Tibial nerve (tissue), 4 donors: ENCODE results near the gene SUZ12. TPM values are rescaled to one million over a fixed set of nuclear protein-coding genes. Genes with fewer than 3 reads are reported as not detected.
"Not testable (repeated sequence)": the region's sequence is repeated elsewhere in the genome, so short reads cannot be mapped to it uniquely, and the experiment has no call there.

Experiments used
- DNase-seq, 2 donors: peaks; one replicate each; pipeline ENCODE4 v3.0.0-alpha.2; 2019; ENCODE audit warnings: low spot score in 2 of 2
- H3K27ac ChIP-seq, 4 donors: fragments of 200-600 bp; sonication (generic) in 3 of 4; one replicate each; pipeline ENCODE4 v1.5.1; 2017 to 2019; ENCODE audit warnings: mild to moderate bottlenecking in 1 of 4
- H3K27me3 ChIP-seq, 2 donors: fragments of 200-600 bp; sonication (generic) in 1 of 2; one replicate each; pipeline versions ENCODE4 v1.5.1 to v1.6.0; 2017 to 2019
- H3K36me3 ChIP-seq, 3 donors: fragments of 200-600 bp; sonication (generic); one replicate each; pipeline ENCODE4 v1.5.1; 2018 to 2019
- H3K4me1 ChIP-seq, 4 donors: fragments of 200-600 bp; sonication (generic) in 3 of 4; one replicate each; pipeline ENCODE4 v1.5.1; 2017 to 2019
- H3K4me3 ChIP-seq, 4 donors: fragments of 200-600 bp; sonication (generic) in 3 of 4; one replicate each; pipeline ENCODE4 v1.5.1; 2017 to 2019; ENCODE audit warnings: mild to moderate bottlenecking in 1 of 4, moderate library complexity in 1 of 4
- H3K9me3 ChIP-seq, 4 donors: fragments of 200-600 bp; sonication (generic) in 3 of 4; one replicate each; pipeline ENCODE4 v1.5.1; 2017 to 2019
- CTCF ChIP-seq, 5 experiments: fragments of 200-600 bp in 3 of 5; fragments of 450-650 bp in 2 of 5; sonication (generic) in 3 of 5; IDR thresholded peaks; one replicate each; pipeline ENCODE4 v1.5.1; 2016 to 2019; ENCODE audit warnings: antibody characterized with exemption in 5 of 5, mild to moderate bottlenecking in 3 of 5, moderate library complexity in 2 of 5
- EP300 ChIP-seq, 2 donors: sonication (generic); formaldehyde crosslinking; IDR thresholded peaks; one replicate each; pipeline ENCODE4 v1.6.1; 2017; ENCODE audit warnings: antibody characterized with exemption in 2 of 2, mild to moderate bottlenecking in 1 of 2
- POLR2A ChIP-seq, 2 donors: fragments of 450-650 bp; IDR thresholded peaks; one replicate each; pipeline ENCODE4 v1.6.1; 2017; ENCODE audit warnings: antibody characterized with exemption in 2 of 2, mild to moderate bottlenecking in 2 of 2, moderate library complexity in 2 of 2
- WGBS, 2 donors: methylation state at CpG; one replicate each; pipeline ENCODE4 v1.1.5; 2018; 5-methylcytosine and 5-hydroxymethylcytosine counted together
- total RNA-seq, 4 donors: library from RNA; depleted of rRNA; stranded (reverse); fragments of >200 nt; gene quantifications; one replicate each; pipeline ENCODE4 v1.1.0, GENCODE V29; 2016

SUZ12 gene
- total RNA-seq, 4 donors from 2014 or later, result 12.2 to 20.3 (median 17.0) TPM

- Histone ChIP-seq H3K4me1 (peaks cover 0 to 13% (median 0%) of the 10 kb centered on the region in 4 donors), H3K27me3 (no peaks in the 10 kb centered on the region), H3K4me3 (no peak overlapping the region), H3K27ac (no peak overlapping the region), H3K9me3 (no peaks in the 10 kb centered on the region), H3K36me3 (no peaks in the 10 kb centered on the region)
- 13 to 14% methylated on average over 7 of the region's 7 CpGs for WGBS, 2 donors
- DNase-seq, result peak in 1 of 2 donors; percentile 41
- TF ChIP-seq POLR2A (IDR thresholded peaks at IDR 0.05), result no peak
- TF ChIP-seq EP300 (IDR thresholded peaks at IDR 0.05), result no peak
- TF ChIP-seq CTCF (IDR thresholded peaks at IDR 0.05), result no peak
Observed at GRCh38 chr17:31907342-31907962, 29.4 kb upstream of the SUZ12 start.

- TF ChIP-seq CTCF (IDR thresholded peaks at IDR 0.05) (no peak), POLR2A (IDR thresholded peaks at IDR 0.05) (no peak), EP300 (IDR thresholded peaks at IDR 0.05) (no peak)
- Histone ChIP-seq H3K4me3 (no peak overlapping the region), H3K4me1 (peaks cover 0 to 13% (median 0%) of the 10 kb centered on the region in 4 donors), H3K9me3 (no peaks in the 10 kb centered on the region), H3K27me3 (no peaks in the 10 kb centered on the region), H3K36me3 (no peaks in the 10 kb centered on the region), H3K27ac (no peak overlapping the region)
- DNase-seq, result no peak
Observed at GRCh38 chr17:31908386-31908785, 28.4 kb upstream of the SUZ12 start.

GRCh38 chr17:31912705-31913104 is 24.1 kb upstream of the SUZ12 start:
- not testable (repeated sequence) for H3K9me3 ChIP-seq, DNase-seq, H3K27ac ChIP-seq, H3K36me3 ChIP-seq, H3K4me3 ChIP-seq
- 51 to 52% methylated on average over 6 of the region's 6 CpGs for WGBS, 2 donors
- H3K4me1 ChIP-seq, result peaks cover 0 to 11% (median 0%) of the 10 kb centered on the region in 4 donors
- peaks cover 0 to 14% of the 10 kb centered on the region in 2 donors for H3K27me3 ChIP-seq

- DNase-seq, result no peak
- H3K4me1 ChIP-seq, result peaks cover 0 to 11% (median 0%) of the 10 kb centered on the region in 4 donors
- WGBS, 2 donors, result 92 to 93% methylated on average over 3 of the region's 3 CpGs
- H3K27me3 ChIP-seq, result peaks cover 0 to 20% of the 10 kb centered on the region in 2 donors
- TF ChIP-seq POLR2A (IDR thresholded peaks at IDR 0.05) (no peak), EP300 (IDR thresholded peaks at IDR 0.05) (no peak), CTCF (IDR thresholded peaks at IDR 0.05) (no peak)
- H3K4me3 ChIP-seq, result no peak overlapping the region
- no peak overlapping the region for H3K27ac ChIP-seq
- no peaks in the 10 kb centered on the region for H3K9me3 ChIP-seq
- no peaks in the 10 kb centered on the region for H3K36me3 ChIP-seq
Observed at GRCh38 chr17:31915456-31916100, 21.2 kb upstream of the SUZ12 start.

- peaks cover 0 to 20% of the 10 kb centered on the region in 2 donors for H3K27me3 ChIP-seq
- no peaks in the 10 kb centered on the region for H3K9me3 ChIP-seq
- no peak for DNase-seq
- no peak overlapping the region for H3K4me3 ChIP-seq
- WGBS, 2 donors, result 63 to 84% methylated on average over 19 to 36 of the region's 36 CpGs
- H3K36me3 ChIP-seq, result no peaks in the 10 kb centered on the region
- H3K27ac ChIP-seq, result no peak overlapping the region
- TF ChIP-seq POLR2A (IDR thresholded peaks at IDR 0.05) (no peak), EP300 (IDR thresholded peaks at IDR 0.05) (no peak), CTCF (IDR thresholded peaks at IDR 0.05) (no peak)
- peaks cover 0 to 11% (median 0%) of the 10 kb centered on the region in 4 donors for H3K4me1 ChIP-seq
Observed at GRCh38 chr17:31916491-31917064, 20.2 kb upstream of the SUZ12 start.
